T follicular helper cell (primary cell): ENCODE measurements around the gene TNFRSF12A.
A peak's percentile ranks its signal among the peaks of the same experiment; 100 is the strongest.
"Not testable (repeated sequence)": the region's sequence is repeated elsewhere in the genome, so short reads cannot be mapped to it uniquely, and the experiment has no call there.

Source experiments
- DNase-seq: peaks from one replicate; pipeline ENCODE4 v3.0.0-alpha.2; 2020; ENCODE audit warnings: low read depth

TNFRSF12A gene

GRCh38 chr16:3049921-3050481 lies 29.8 kb downstream of the TNFRSF12A start:
- DNase-seq, result no peak

- DNase-seq, result no peak
These were observed 30.3 kb downstream of the TNFRSF12A start for GRCh38 chr16:3050487-3050886.

GRCh38 chr16:3051009-3051408 lies 30.8 kb downstream of the TNFRSF12A start:
- DNase-seq, result no peak

GRCh38 chr16:3051494-3051893 lies 31.3 kb downstream of the TNFRSF12A start:
- no peak for DNase-seq

GRCh38 chr16:3052571-3053329 lies 32.6 kb downstream of the TNFRSF12A start:
- not testable (repeated sequence) for DNase-seq

- DNase-seq, result not testable (repeated sequence)
These were observed 33.2 kb downstream of the TNFRSF12A start for GRCh38 chr16:3053330-3053710.

- no peak for DNase-seq
These were observed 35.0 kb downstream of the TNFRSF12A start for GRCh38 chr16:3054965-3055733.

GRCh38 chr16:3055734-3056115 lies 35.6 kb downstream of the TNFRSF12A start:
- DNase-seq, result not testable (repeated sequence)

GRCh38 chr16:3056336-3057180 lies 36.4 kb downstream of the TNFRSF12A start:
- DNase-seq, result no peak

- no peak for DNase-seq
These were observed 37.3 kb downstream of the TNFRSF12A start for GRCh38 chr16:3057181-3058138.

- no peak for DNase-seq
These were observed 38.2 kb downstream of the TNFRSF12A start for GRCh38 chr16:3058139-3059030.

GRCh38 chr16:3059041-3059722 lies 39.0 kb downstream of the TNFRSF12A start:
- peak; percentile 76 for DNase-seq

- DNase-seq, result no peak
These were observed 39.6 kb downstream of the TNFRSF12A start for GRCh38 chr16:3059723-3060242.

GRCh38 chr16:3060339-3061127 lies 40.4 kb downstream of the TNFRSF12A start:
- DNase-seq, result no peak

- DNase-seq, result no peak
These were observed 42.4 kb downstream of the TNFRSF12A start for GRCh38 chr16:3062553-3062952.

GRCh38 chr16:3063625-3064386 lies 43.6 kb downstream of the TNFRSF12A start:
- DNase-seq, result no peak

- DNase-seq, result peak; percentile 49
These were observed 45.0 kb downstream of the TNFRSF12A start, which contains the start of gene IL32 for GRCh38 chr16:3065069-3065741. Gene IL32 (plus strand): TSS chr16:3065640. CDS start chr16:3065812, 172 bp downstream.
